IMR-90 (cell line): ENCODE results near the gene GPRC5B. TPM values are rescaled to one million over a fixed set of nuclear protein-coding genes. Genes with fewer than 3 reads are reported as not detected.

Experiments
- ATAC-seq: fragments of 200-7000 bp; cut with Tn5 transposase; 2 replicates; pipeline ENCODE4 v1.9.1; 2020; ENCODE audit warnings: low read depth, mild to moderate bottlenecking, moderate library complexity
- BruUV-seq: library from RNA; stranded (reverse); fragments of 400-500 nt; replicated peaks from 2 replicates; lab custom pipeline; 2021; lab: Mats Ljungman, UMichigan
- CTCF ChIA-PET: fragments of 300-600 bp; formaldehyde crosslinking; extraction: SDS; loops from one replicate; lab custom pipeline; 2021; ENCODE audit warnings: antibody characterized with exemption; lab: Yijun Ruan, JAX
- POLR2A ChIA-PET: fragments of 300-600 bp; sonication (Branson Sonifier 250); formaldehyde crosslinking; loops from one replicate; lab custom pipeline; 2022; ENCODE audit warnings: antibody characterized with exemption; ENCODE audit not compliant: unreplicated experiment; lab: Charles Lee
- DNase-seq: peaks from one replicate; pipeline ENCODE4 v3.0.0; 2013
- H2AFZ ChIP-seq: replicated peaks from 2 replicates; pipeline ENCODE3; 2013; ENCODE audit warnings: low read length, mild to moderate bottlenecking; ENCODE audit not compliant: poor library complexity
- H2AK5ac ChIP-seq: 2 replicates; pipeline ENCODE4 v1.6.1; 2013; ENCODE audit warnings: low read depth, low read length, inconsistent platforms
- H2AK9ac ChIP-seq: replicated peaks from 2 replicates; pipeline ENCODE3; 2013; ENCODE audit warnings: mild to moderate bottlenecking, low read depth, low read length, moderate library complexity; ENCODE audit not compliant: poor library complexity
- H2BK120ac ChIP-seq: 2 replicates; pipeline ENCODE4 v1.6.1; 2013; ENCODE audit warnings: low read depth, low read length, inconsistent platforms
- H2BK15ac ChIP-seq: 3 replicates; pipeline ENCODE4 v1.6.1; 2013; ENCODE audit warnings: low read depth, low read length, inconsistent platforms
- H2BK20ac ChIP-seq: 2 replicates; pipeline ENCODE4 v1.6.1; 2013; ENCODE audit warnings: low read depth, mild to moderate bottlenecking, inconsistent platforms, low read length, moderate library complexity
- H2BK5ac ChIP-seq: 2 replicates; pipeline ENCODE4 v1.6.1; 2013; ENCODE audit warnings: mild to moderate bottlenecking, low read depth, low read length, inconsistent platforms; ENCODE audit not compliant: poor library complexity, severe bottlenecking
- H3K14ac ChIP-seq: replicated peaks from 2 replicates; pipeline ENCODE4 v1.6.1; 2013; ENCODE audit warnings: low read depth, low read length, inconsistent platforms
- H3K18ac ChIP-seq: 2 replicates; pipeline ENCODE4 v1.6.1; 2013; ENCODE audit warnings: low read depth, low read length, control low read depth
- H3K23ac ChIP-seq: 2 replicates; pipeline ENCODE4 v1.6.1; 2013; ENCODE audit warnings: low read depth, low read length, inconsistent platforms
- H3K27ac ChIP-seq: 2 replicates; pipeline ENCODE4 v1.5.1; 2013; ENCODE audit warnings: mild to moderate bottlenecking, control low read depth, low read length; ENCODE audit not compliant: insufficient read depth
- H3K27me3 ChIP-seq: 2 replicates; pipeline ENCODE4 v1.6.1; 2013; ENCODE audit warnings: low read length; ENCODE audit not compliant: control insufficient read depth, insufficient read depth
- H3K36me3 ChIP-seq: 2 replicates; pipeline ENCODE4 v1.6.1; 2013; ENCODE audit warnings: low read length, mixed read lengths; ENCODE audit not compliant: control insufficient read depth, insufficient read depth
- H3K4ac ChIP-seq: 2 replicates; pipeline ENCODE4 v1.6.1; 2013; ENCODE audit warnings: low read depth, low read length, inconsistent platforms
- H3K4me1 ChIP-seq: 2 replicates; pipeline ENCODE4 v1.6.1; 2013; ENCODE audit warnings: low read length, mixed read lengths; ENCODE audit not compliant: control insufficient read depth, insufficient read depth
- H3K4me2 ChIP-seq: 2 replicates; pipeline ENCODE4 v1.6.1; 2013; ENCODE audit warnings: low read depth, mild to moderate bottlenecking, control low read depth, low read length, moderate library complexity
- H3K4me3 ChIP-seq: 2 replicates; pipeline ENCODE4 v1.5.1; 2013; ENCODE audit warnings: low read depth, mild to moderate bottlenecking, control low read depth, low read length, moderate library complexity; ENCODE audit not compliant: insufficient read depth
- H3K56ac ChIP-seq: 2 replicates; pipeline ENCODE4 v1.6.1; 2013; ENCODE audit warnings: low read length, inconsistent platforms; ENCODE audit not compliant: insufficient read depth; ENCODE audit errors: extremely low read depth
- H3K79me1 ChIP-seq, 2 experiments: 2 replicates each; pipeline ENCODE4 v1.6.1; 2013; ENCODE audit warnings: low read length in 2 of 2, inconsistent platforms in 1 of 2, low read depth in 1 of 2
- H3K9ac ChIP-seq: 2 replicates; pipeline ENCODE4 v1.6.1; 2013; ENCODE audit warnings: low read depth, low read length, control low read depth
- H3K9me1 ChIP-seq: 2 replicates; pipeline ENCODE4 v1.6.1; 2013; ENCODE audit warnings: low read length, inconsistent platforms; ENCODE audit not compliant: insufficient read depth
- H3K9me3 ChIP-seq: 2 replicates; pipeline ENCODE4 v1.6.1; 2013; ENCODE audit warnings: low read length; ENCODE audit not compliant: control insufficient read depth, insufficient read depth
- H4K20me1 ChIP-seq: 2 replicates; pipeline ENCODE4 v1.6.1; 2013; ENCODE audit warnings: low read length, inconsistent platforms; ENCODE audit not compliant: insufficient read depth
- H4K5ac ChIP-seq: 2 replicates; pipeline ENCODE4 v1.6.1; 2013; ENCODE audit warnings: mild to moderate bottlenecking, low read depth, low read length, control low read depth
- H4K8ac ChIP-seq, 2 experiments: 2 replicates each; pipeline ENCODE4 v1.6.1; 2013; ENCODE audit warnings: low read depth in 2 of 2, low read length in 2 of 2, control low read depth in 1 of 2, inconsistent platforms in 1 of 2
- H4K91ac ChIP-seq: 2 replicates; pipeline ENCODE4 v1.6.1; 2013; ENCODE audit warnings: low read depth, low read length, inconsistent platforms; ENCODE audit not compliant: insufficient read depth
- BHLHE40 ChIP-seq: fragments of 150-350 bp; IDR thresholded peaks from 2 replicates; pipeline ENCODE4 v1.6.1; 2016; ENCODE audit warnings: mild to moderate bottlenecking, low read depth, low read length
- CEBPB ChIP-seq: IDR thresholded peaks from 2 replicates; pipeline ENCODE4 v1.6.1; 2012; ENCODE audit warnings: low read depth, low read length, improper control_type of control experiment
- CHD1 ChIP-seq: IDR thresholded peaks from 2 replicates; pipeline ENCODE4 v1.6.1; 2012; ENCODE audit warnings: low read depth, low read length, improper control_type of control experiment
- ELK1 ChIP-seq: fragments of 150-350 bp; IDR thresholded peaks from 2 replicates; pipeline ENCODE4 v1.6.1; 2016; ENCODE audit warnings: low read depth, mild to moderate bottlenecking, low read length, moderate library complexity, borderline replicate concordance
- FOS ChIP-seq: fragments of 150-350 bp; IDR thresholded peaks from 2 replicates; pipeline ENCODE4 v1.6.1; 2016; ENCODE audit warnings: low read depth, low read length
- MAFK ChIP-seq: IDR thresholded peaks from 2 replicates; pipeline ENCODE4 v1.6.1; 2012; ENCODE audit warnings: low read depth, low read length, improper control_type of control experiment
- MXI1 ChIP-seq: IDR thresholded peaks from 2 replicates; pipeline ENCODE4 v1.6.1; 2012; ENCODE audit warnings: low read depth, mild to moderate bottlenecking, low read length, moderate library complexity, borderline replicate concordance
- NFE2L2 ChIP-seq: fragments of 150-350 bp; IDR thresholded peaks from 2 replicates; pipeline ENCODE4 v1.6.1; 2016; ENCODE audit warnings: low read depth, mild to moderate bottlenecking, low read length
- RAD21 ChIP-seq: IDR thresholded peaks from 2 replicates; pipeline ENCODE4 v1.6.1; 2012; ENCODE audit warnings: low read length, improper control_type of control experiment
- RCOR1 ChIP-seq: IDR thresholded peaks from 2 replicates; pipeline ENCODE4 v1.6.1; 2012; ENCODE audit warnings: mild to moderate bottlenecking, low read length, improper control_type of control experiment; ENCODE audit not compliant: insufficient replicate concordance
- RFX5 ChIP-seq: IDR thresholded peaks from 2 replicates; pipeline ENCODE4 v1.8.0; 2012; ENCODE audit warnings: low read depth, mild to moderate bottlenecking, low read length, moderate library complexity
- SMC3 ChIP-seq: fragments of 150-350 bp; IDR thresholded peaks from 2 replicates; pipeline ENCODE4 v1.6.1; 2016; ENCODE audit warnings: low read depth, mild to moderate bottlenecking, antibody characterized with exemption, low read length, moderate library complexity
- WGBS, 2 experiments: methylation state at CpG; one replicate each; pipeline versions ENCODE4 v1.1.5 to v1.1.7; 2013; ENCODE audit warnings: missing lambda C conversion rate in 2 of 2; ENCODE audit not compliant: insufficient read length in 1 of 2; ENCODE audit errors: extremely low coverage in 2 of 2; 5-methylcytosine and 5-hydroxymethylcytosine counted together
- dilution Hi-C: fragments of 300-500 bp; cut with HindIII; formaldehyde crosslinking; loops from one replicate; pipeline ENCODE4 v1.14.3; 2018; ENCODE audit warnings: low sequenced_read_pairs; ENCODE audit not compliant: unreplicated experiment
- in situ Hi-C: fragments of 300-500 bp; cut with MboI; formaldehyde crosslinking; loops from 3 replicates; pipeline ENCODE4 v1.14.3; 2019; ENCODE audit warnings: low sequenced_read_pairs, inconsistent platforms, mixed read lengths
- intact Hi-C: fragments of 100-400 bp; cut with micrococcal nuclease; formaldehyde crosslinking; loops from 2 replicates; pipeline ENCODE4 v1.10.0; 2022
- polyA plus RNA-seq, 3 experiments: library from polyadenylated mRNA; depleted of rRNA; stranded (reverse); fragments of >200 nt; gene quantifications; 2 replicates each; pipeline ENCODE4 v1.2.3, GENCODE V29; 2012; ENCODE audit warnings: low replicate concordance in 1 of 3
- total RNA-seq: library from RNA; depleted of rRNA; stranded (reverse); fragments of >200 nt; gene quantifications from 2 replicates; pipeline ENCODE4 v1.2.3, GENCODE V29; 2012

The GPRC5B gene
- total and polyA plus RNA-seq, 2 of the 4 experiments (the other 2 are of a cell fraction) = 2.5 to 8.5 TPM

GRCh38 chr16:19857593-19858339 lies 26.9 kb downstream of the GPRC5B start:
- no peak overlapping the region for H2AFZ ChIP-seq
- CTCF ChIA-PET = interaction anchor here (0.5 to 0.6 kb wide), 2 partner anchors 9 to 1081 kb away, joined by 3 to 6 read pairs; no protein-coding TSS in a partner anchor

More at GRCh38 chr16:19857593-19858339, 26.9 kb downstream of the GPRC5B start:
- peaks cover 3% of the 10 kb centered on the region; the same call in 1 of the 2 replicates for H3K36me3 ChIP-seq
- no peaks in the 10 kb centered on the region for H3K79me1 ChIP-seq
- peaks cover 3% of the 10 kb centered on the region; the same call in 1 of the 2 replicates for H3K4me1 ChIP-seq
- H3K27ac ChIP-seq = no peak overlapping the region
- no peak overlapping the region for H3K18ac ChIP-seq
- BruUV-seq = no TSS peak
- no peak overlapping the region for H3K14ac ChIP-seq
- H2AK9ac ChIP-seq = peak overlapping the region; percentile 23
- DNase-seq (no peak), ATAC-seq (no peak)
- no peak overlapping the region for H3K9ac ChIP-seq
- H2BK120ac ChIP-seq = no peak overlapping the region
- in situ Hi-C loops (no loop called here), intact Hi-C loops (no loop called here), dilution Hi-C loops (no loop called here)
- no peaks in the 10 kb centered on the region for H3K27me3 ChIP-seq
- no peak overlapping the region for H4K5ac ChIP-seq
- no peak overlapping the region for H3K56ac ChIP-seq
- no peaks in the 10 kb centered on the region for H4K20me1 ChIP-seq
- 89% methylated on average over 5 of the region's 16 CpGs; no CpG with 5 or more reads in 1 of the 2 experiments for WGBS, 2 experiments
- H2AK5ac ChIP-seq = peak overlapping the region; percentile 20; the same call in 1 of the 2 replicates
- TF ChIP-seq RAD21 = no peak
- TF ChIP-seq CEBPB = no peak
- no peak for TF ChIP-seq NFE2L2
- TF ChIP-seq SMC3 = no peak
- no peak for TF ChIP-seq FOS
- no peak for TF ChIP-seq ELK1
- no peak for TF ChIP-seq MXI1
- TF ChIP-seq MAFK = no peak
- no peak for TF ChIP-seq BHLHE40
- no peak for TF ChIP-seq RFX5
- TF ChIP-seq RCOR1 = no peak
- no peak for TF ChIP-seq CHD1
- H4K91ac ChIP-seq = no peak overlapping the region
- H2BK20ac ChIP-seq = no peak overlapping the region
- no peak overlapping the region for H3K4me2 ChIP-seq
- no peak overlapping the region for H4K8ac ChIP-seq
- H3K23ac ChIP-seq = no peak overlapping the region
- POLR2A ChIA-PET = no interaction called here
- H2BK15ac ChIP-seq = no peak overlapping the region
- no peaks in the 10 kb centered on the region for H3K9me3 ChIP-seq
- H3K4ac ChIP-seq = no peak overlapping the region
- H2BK5ac ChIP-seq = no peak overlapping the region
- H3K9me1 ChIP-seq = peaks cover 6% of the 10 kb centered on the region; the same call in 1 of the 2 replicates
- H3K4me3 ChIP-seq = no peak overlapping the region
